Measurements from ENCODE around the gene P3H3. TPM values are rescaled to one million over a fixed set of nuclear protein-coding genes. Genes with fewer than 3 reads are reported as not detected.

P3H3 gene
- polyA plus RNA-seq, 1 experiment = 45.5 TPM

GRCh38 chr12:6834873-6835272 lies 6.7 kb downstream of the P3H3 start:
- H3K27me3 ChIP-seq (ENCODE audit: control insufficient read depth, insufficient read depth, low read length) = no peaks in the 10 kb centered on the region
- POLR2A ChIA-PET = interaction anchor here (0.7 kb wide), 1 partner anchor 9 kb away, joined by 4 read pairs; no protein-coding TSS in a partner anchor
- no peak overlapping the region for H3K4me3 ChIP-seq (ENCODE audit: low read depth, low read length)
- TF ChIP-seq CTCF (IDR thresholded peaks at IDR 0.05; ENCODE audit: low read depth, low read length) = no peak
- no peak overlapping the region for H3K27ac ChIP-seq (ENCODE audit: low read depth, low read length)
- CTCF ChIA-PET = interaction anchor here (0.8 to 3.0 kb wide), 12 partner anchors 7 to 265 kb away, joined by 3 to 27 read pairs (median 4); partner anchors contain the start of genes CDCA3, MLF2, PTMS and USP5
- no peaks in the 10 kb centered on the region; the same call in 1 of the 2 replicates for H3K9me3 ChIP-seq (ENCODE audit: control insufficient read depth, insufficient read depth, low read length)
- DNase-seq (ENCODE audit: low read depth, low spot score) = no peak

GRCh38 chr12:6836851-6837250 lies 8.6 kb downstream of the P3H3 start:
- ChIA-PET POLR2A (no interaction called here), CTCF (interaction anchor here (1.4 to 2.9 kb wide), 2 partner anchors 12 to 84 kb away, joined by 6 to 25 read pairs; partner anchors contain the start of gene MLF2)
- no peak for DNase-seq (ENCODE audit: low read depth, low spot score)
- TF ChIP-seq CTCF (IDR thresholded peaks at IDR 0.05; ENCODE audit: low read depth, low read length) = no peak
- Histone ChIP-seq H3K9me3 (ENCODE audit: control insufficient read depth, insufficient read depth, low read length) (no peaks in the 10 kb centered on the region; the same call in 1 of the 2 replicates), H3K27me3 (ENCODE audit: control insufficient read depth, insufficient read depth, low read length) (no peaks in the 10 kb centered on the region), H3K4me3 (ENCODE audit: low read depth, low read length) (no peak overlapping the region), H3K27ac (ENCODE audit: low read depth, low read length) (no peak overlapping the region)

GRCh38 chr12:6837370-6838060 lies 9.3 kb downstream of the P3H3 start:
- CTCF ChIA-PET = interaction anchor here (1.4 kb wide), 1 partner anchor 11 kb away, joined by 6 read pairs; no protein-coding TSS in a partner anchor
- Histone ChIP-seq H3K9me3 (ENCODE audit: control insufficient read depth, insufficient read depth, low read length) (no peaks in the 10 kb centered on the region; the same call in 1 of the 2 replicates), H3K4me3 (ENCODE audit: low read depth, low read length) (no peak overlapping the region), H3K27me3 (ENCODE audit: control insufficient read depth, insufficient read depth, low read length) (no peaks in the 10 kb centered on the region), H3K27ac (ENCODE audit: low read depth, low read length) (no peak overlapping the region)
- POLR2A ChIA-PET = no interaction called here
- TF ChIP-seq CTCF (IDR thresholded peaks at IDR 0.05; ENCODE audit: low read depth, low read length) = no peak
- DNase-seq (ENCODE audit: low read depth, low spot score) = no peak

- POLR2A ChIA-PET = interaction anchor here (0.9 to 2.5 kb wide), 2 partner anchors 11 to 12 kb away, joined by 3 to 6 read pairs; partner anchors contain the start of genes CDCA3 and USP5
- Histone ChIP-seq H3K9me3 (ENCODE audit: control insufficient read depth, insufficient read depth, low read length) (no peaks in the 10 kb centered on the region; the same call in 1 of the 2 replicates), H3K27ac (ENCODE audit: low read depth, low read length) (no peak overlapping the region), H3K27me3 (ENCODE audit: control insufficient read depth, insufficient read depth, low read length) (no peaks in the 10 kb centered on the region), H3K4me3 (ENCODE audit: low read depth, low read length) (no peak overlapping the region)
- no peak for DNase-seq (ENCODE audit: low read depth, low spot score)
- CTCF ChIA-PET = interaction anchor here (1.0 to 1.6 kb wide), 2 partner anchors 85 to 226 kb away, joined by 3 to 5 read pairs; no protein-coding TSS in a partner anchor
- no peak for TF ChIP-seq CTCF (IDR thresholded peaks at IDR 0.05; ENCODE audit: low read depth, low read length)
These were observed 10.6 kb downstream of the P3H3 start for GRCh38 chr12:6838854-6839253.

Measured in AG04450 (cell line).